SU-DHL-6 (cell line): ENCODE results near the gene NLN.

Source experiments
- EZH2phosphoT487 ChIP-seq: fragments of 200-600 bp; sonication (generic), shearing (Covaris generic); conservative IDR thresholded peaks from 2 replicates; pipeline ENCODE4 v1.6.1; 2018; ENCODE audit warnings: mild to moderate bottlenecking, antibody characterized with exemption, low read length, moderate library complexity, mixed read lengths
- TF ChIP-seq, protein P1 (sequence below): fragments of 200-600 bp; sonication (generic); IDR thresholded peaks from one replicate; pipeline ENCODE4 v1.5.1; 2017; ENCODE audit warnings: antibody characterized with exemption, mild to moderate bottlenecking, low read length, moderate library complexity; ENCODE audit not compliant: insufficient read depth, poor library complexity, severe bottlenecking

DNA sequence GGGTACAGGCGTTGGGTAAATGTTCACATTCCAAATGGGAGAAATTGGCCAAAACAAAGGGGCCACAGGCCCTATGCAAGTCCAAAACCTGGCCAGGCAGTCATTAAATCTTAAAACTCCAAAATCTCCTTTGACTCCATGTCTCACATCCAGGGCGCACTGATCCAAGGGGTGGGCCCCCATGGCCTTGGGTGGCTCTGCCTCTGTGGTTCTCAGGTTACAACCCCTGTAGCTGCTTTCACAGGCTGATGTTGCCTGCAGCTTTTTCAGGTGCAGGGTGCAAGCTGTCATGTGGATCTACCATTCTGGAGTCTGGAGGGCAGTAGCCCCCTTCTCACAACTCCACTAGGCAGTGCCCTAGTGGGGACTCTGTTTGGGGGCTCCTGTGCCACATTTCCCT is 44.8 kb downstream of the NLN start:
- TF ChIP-seq, protein P1, sequence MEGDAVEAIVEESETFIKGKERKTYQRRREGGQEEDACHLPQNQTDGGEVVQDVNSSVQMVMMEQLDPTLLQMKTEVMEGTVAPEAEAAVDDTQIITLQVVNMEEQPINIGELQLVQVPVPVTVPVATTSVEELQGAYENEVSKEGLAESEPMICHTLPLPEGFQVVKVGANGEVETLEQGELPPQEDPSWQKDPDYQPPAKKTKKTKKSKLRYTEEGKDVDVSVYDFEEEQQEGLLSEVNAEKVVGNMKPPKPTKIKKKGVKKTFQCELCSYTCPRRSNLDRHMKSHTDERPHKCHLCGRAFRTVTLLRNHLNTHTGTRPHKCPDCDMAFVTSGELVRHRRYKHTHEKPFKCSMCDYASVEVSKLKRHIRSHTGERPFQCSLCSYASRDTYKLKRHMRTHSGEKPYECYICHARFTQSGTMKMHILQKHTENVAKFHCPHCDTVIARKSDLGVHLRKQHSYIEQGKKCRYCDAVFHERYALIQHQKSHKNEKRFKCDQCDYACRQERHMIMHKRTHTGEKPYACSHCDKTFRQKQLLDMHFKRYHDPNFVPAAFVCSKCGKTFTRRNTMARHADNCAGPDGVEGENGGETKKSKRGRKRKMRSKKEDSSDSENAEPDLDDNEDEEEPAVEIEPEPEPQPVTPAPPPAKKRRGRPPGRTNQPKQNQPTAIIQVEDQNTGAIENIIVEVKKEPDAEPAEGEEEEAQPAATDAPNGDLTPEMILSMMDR = no peak
- TF ChIP-seq EZH2phosphoT487 = no peak
